K562 (cell line): ENCODE data around the gene PLXNA3. TPM values are rescaled to one million over a fixed set of nuclear protein-coding genes. Genes with fewer than 3 reads are reported as not detected.

Source experiments
- AFF4 ChIP-seq: sonication (generic); formaldehyde crosslinking; IDR thresholded peaks from 2 replicates; pipeline ENCODE4 v1.8.0; 2023; ENCODE audit warnings: mild to moderate bottlenecking, missing genetic modification reagents
- CTCFL ChIP-seq: IDR thresholded peaks from 2 replicates; pipeline ENCODE4 v1.6.1; 2011; ENCODE audit warnings: borderline replicate concordance, low read depth, mild to moderate bottlenecking, moderate library complexity, low read length; ENCODE audit not compliant: insufficient read depth, poor library complexity, severe bottlenecking
- ERF ChIP-seq: fragments of 450-650 bp; formaldehyde crosslinking; IDR thresholded peaks from 2 replicates; pipeline ENCODE4 v1.4.0; 2020; ENCODE audit warnings: mild to moderate bottlenecking, mixed read lengths
- HDAC1 ChIP-seq, 2 experiments: fragments of 450-650 bp; IDR thresholded peaks; 2 replicates each; pipeline ENCODE4 v1.6.1; 2016 to 2017; ENCODE audit warnings: inconsistent platforms in 1 of 2, mild to moderate bottlenecking in 1 of 2, moderate library complexity in 1 of 2
- LEF1 ChIP-seq: fragments of 450-650 bp; IDR thresholded peaks from 2 replicates; pipeline ENCODE4 v1.6.1; 2016; ENCODE audit warnings: mild to moderate bottlenecking
- POLR2AphosphoS2 ChIP-seq: IDR thresholded peaks from 2 replicates; pipeline ENCODE4 v1.6.1; 2012; ENCODE audit warnings: low read length, improper control_type of control experiment
- PRMT5 ChIP-seq: sonication (generic); formaldehyde crosslinking; IDR thresholded peaks from 2 replicates; pipeline ENCODE4 v1.5.0; 2020; ENCODE audit warnings: missing genetic modification reagents
- RBFOX2 ChIP-seq: fragments of 200-400 bp; formaldehyde crosslinking; IDR thresholded peaks from 2 replicates; pipeline ENCODE4 v1.6.1; 2017; ENCODE audit warnings: low read depth, mild to moderate bottlenecking, low read length, moderate library complexity
- SUPT5H ChIP-seq: fragments of 450-650 bp; IDR thresholded peaks from 2 replicates; pipeline ENCODE4 v1.6.1; 2016
- XRCC5 ChIP-seq: fragments of 200-400 bp; formaldehyde crosslinking; IDR thresholded peaks from 2 replicates; pipeline ENCODE4 v1.6.1; 2017; ENCODE audit warnings: low read depth, mild to moderate bottlenecking, low read length
- ZBTB33 ChIP-seq: sonication (generic); formaldehyde crosslinking; IDR thresholded peaks from 2 replicates; pipeline ENCODE4 v1.8.1; 2023; ENCODE audit warnings: mild to moderate bottlenecking, missing genetic modification reagents
- ZFP91 ChIP-seq: sonication (generic); formaldehyde crosslinking; IDR thresholded peaks from 2 replicates; pipeline ENCODE4 v1.8.0; 2022; ENCODE audit warnings: mild to moderate bottlenecking, missing genetic modification reagents
- polyA plus RNA-seq, 8 experiments: library from polyadenylated mRNA; depleted of rRNA in 4 of 8; stranded (reverse) in 5 of 8; unstranded in 3 of 8; fragments of >200 nt; fragmentation: Nextera tagmentation in 2 of 8; fragmentation: Illumina TruSeq in 1 of 8; extraction: Ambion mirVana in 2 of 8; extraction: Trizol in 1 of 8; gene quantifications; 2 replicates each; pipeline versions ENCODE4 v1.2.1 to v1.2.3, GENCODE V29; 2011 to 2014; ENCODE audit warnings: inconsistent platforms in 1 of 8, missing spikeins in 1 of 8
- total RNA-seq, 7 experiments: library from RNA; depleted of rRNA in 6 of 7; stranded (reverse); fragments of >200 nt in 6 of 7; fragmentation: Illumina TruSeq in 2 of 7; extraction: Trizol in 2 of 7; gene quantifications; 2 replicates each; pipeline versions ENCODE4 v1.2.1 to v1.2.3, GENCODE V29; 2011 to 2021; ENCODE audit warnings: low replicate concordance in 1 of 7
- TF ChIP-seq, protein P1 (sequence below): fragments of 250-450 bp; sonication (Bioruptor Pico); IDR thresholded peaks from 2 replicates; pipeline ENCODE4 v1.5.0; 2021
- TF ChIP-seq, protein P2 (sequence below): sonication (generic); formaldehyde crosslinking; IDR thresholded peaks from 2 replicates; pipeline ENCODE4 v1.8.0; 2022; ENCODE audit warnings: mild to moderate bottlenecking, missing genetic modification reagents

Gene PLXNA3
- total and polyA plus RNA-seq, 9 of the 15 experiments (the other 6 are each of a cell fraction or from before 2014, with no cell fraction given): 0.32 to 47.8 (median 7.5) TPM

- TF ChIP-seq, protein P1, sequence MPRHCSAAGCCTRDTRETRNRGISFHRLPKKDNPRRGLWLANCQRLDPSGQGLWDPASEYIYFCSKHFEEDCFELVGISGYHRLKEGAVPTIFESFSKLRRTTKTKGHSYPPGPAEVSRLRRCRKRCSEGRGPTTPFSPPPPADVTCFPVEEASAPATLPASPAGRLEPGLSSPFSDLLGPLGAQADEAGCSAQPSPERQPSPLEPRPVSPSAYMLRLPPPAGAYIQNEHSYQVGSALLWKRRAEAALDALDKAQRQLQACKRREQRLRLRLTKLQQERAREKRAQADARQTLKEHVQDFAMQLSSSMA: no peak
- no peak for TF ChIP-seq ZFP91 (CRISPR knock-in tag)
- no peak for TF ChIP-seq ZBTB33
- TF ChIP-seq PRMT5 (CRISPR knock-in tag): no peak
- TF ChIP-seq, protein P2, sequence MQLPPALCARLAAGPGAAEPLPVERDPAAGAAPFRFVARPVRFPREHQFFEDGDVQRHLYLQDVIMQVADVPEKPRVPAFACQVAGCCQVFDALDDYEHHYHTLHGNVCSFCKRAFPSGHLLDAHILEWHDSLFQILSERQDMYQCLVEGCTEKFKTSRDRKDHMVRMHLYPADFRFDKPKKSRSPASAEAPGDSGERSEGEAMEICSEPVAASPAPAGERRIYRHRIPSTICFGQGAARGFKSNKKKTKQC (CRISPR knock-in tag): no peak
- no peak for TF ChIP-seq XRCC5
- no peak for TF ChIP-seq POLR2AphosphoS2
- TF ChIP-seq LEF1: no peak
- peak; percentile 62 for TF ChIP-seq RBFOX2
- peak; percentile 42; the same call in 1 of the 2 replicates for TF ChIP-seq SUPT5H
- TF ChIP-seq HDAC1 (IDR thresholded peaks at IDR 0.05): no peak
- TF ChIP-seq AFF4 (CRISPR knock-in tag): no peak
- TF ChIP-seq ERF (CRISPR knock-in tag): peak; percentile 67; the same call in 1 of the 2 replicates
- TF ChIP-seq CTCFL: no peak
Observed at GRCh38 chrX:154486396-154487207, 28.5 kb downstream of the PLXNA3 start, which contains the start of gene UBL4A (continued).
